Body of pancreas (tissue), 4 donors: ENCODE data around the gene CCL11.

Experiments used
- POLR2A ChIP-seq, 3 donors: fragments of 450-650 bp; IDR thresholded peaks; one replicate each; pipeline ENCODE4 v1.6.1; 2016; ENCODE audit warnings: antibody characterized with exemption in 3 of 3, mild to moderate bottlenecking in 2 of 3
- TF ChIP-seq, protein P1 (sequence below), 7 experiments: fragments of 450-650 bp in 4 of 7; fragments of 200-600 bp in 3 of 7; sonication (generic) in 3 of 7; IDR thresholded peaks; one replicate each; pipeline ENCODE4 v1.5.1; 2016 to 2019; ENCODE audit warnings: antibody characterized with exemption in 7 of 7

DNA sequence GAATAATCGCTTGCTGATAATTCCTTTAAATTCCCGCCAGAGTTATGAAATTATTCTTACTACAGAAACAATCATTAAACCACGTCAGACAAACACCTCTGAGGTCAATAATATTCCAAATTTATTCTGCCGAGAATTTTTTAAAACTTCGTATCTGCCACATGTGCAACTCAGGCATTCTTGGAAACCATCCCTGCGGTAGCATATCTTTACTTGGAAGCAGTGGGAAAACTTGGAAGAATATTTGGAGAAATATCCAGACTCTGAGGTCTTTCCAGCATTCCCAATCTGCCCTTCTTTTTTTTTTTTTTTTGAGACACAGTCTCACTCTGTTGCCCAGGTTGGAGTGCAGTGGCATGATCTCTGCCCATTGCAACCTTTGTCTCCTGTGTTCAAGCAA lies 2.0 kb upstream of the CCL11 start:
- no peak for TF ChIP-seq POLR2A (IDR thresholded peaks at IDR 0.05)
- TF ChIP-seq, protein P1, sequence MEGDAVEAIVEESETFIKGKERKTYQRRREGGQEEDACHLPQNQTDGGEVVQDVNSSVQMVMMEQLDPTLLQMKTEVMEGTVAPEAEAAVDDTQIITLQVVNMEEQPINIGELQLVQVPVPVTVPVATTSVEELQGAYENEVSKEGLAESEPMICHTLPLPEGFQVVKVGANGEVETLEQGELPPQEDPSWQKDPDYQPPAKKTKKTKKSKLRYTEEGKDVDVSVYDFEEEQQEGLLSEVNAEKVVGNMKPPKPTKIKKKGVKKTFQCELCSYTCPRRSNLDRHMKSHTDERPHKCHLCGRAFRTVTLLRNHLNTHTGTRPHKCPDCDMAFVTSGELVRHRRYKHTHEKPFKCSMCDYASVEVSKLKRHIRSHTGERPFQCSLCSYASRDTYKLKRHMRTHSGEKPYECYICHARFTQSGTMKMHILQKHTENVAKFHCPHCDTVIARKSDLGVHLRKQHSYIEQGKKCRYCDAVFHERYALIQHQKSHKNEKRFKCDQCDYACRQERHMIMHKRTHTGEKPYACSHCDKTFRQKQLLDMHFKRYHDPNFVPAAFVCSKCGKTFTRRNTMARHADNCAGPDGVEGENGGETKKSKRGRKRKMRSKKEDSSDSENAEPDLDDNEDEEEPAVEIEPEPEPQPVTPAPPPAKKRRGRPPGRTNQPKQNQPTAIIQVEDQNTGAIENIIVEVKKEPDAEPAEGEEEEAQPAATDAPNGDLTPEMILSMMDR (IDR thresholded peaks at IDR 0.05): no peak
